GM12892 (cell line): Measurements from ENCODE around the gene MEGF9.

Experiments
- POLR2A ChIP-seq: IDR thresholded peaks from 2 replicates; pipeline ENCODE4 v1.6.1; 2011; ENCODE audit warnings: low read depth, low read length, control low read depth
- POLR2AphosphoS5 ChIP-seq: IDR thresholded peaks from 2 replicates; pipeline ENCODE4 v1.6.1; 2011; ENCODE audit warnings: low read depth, low read length, control low read depth
- TAF1 ChIP-seq: IDR thresholded peaks from 2 replicates; pipeline ENCODE4 v1.6.1; 2011; ENCODE audit warnings: low read depth, mild to moderate bottlenecking, control low read depth, low read length, borderline replicate concordance

- no peak for TF ChIP-seq TAF1
- TF ChIP-seq POLR2A = no peak
- no peak for TF ChIP-seq POLR2AphosphoS5
Measured at GRCh38 chr9:120636194-120636957, 77.9 kb downstream of the MEGF9 start.
